CD14-positive monocyte (primary cell): ENCODE measurements around the gene PPP1R1B. TPM values are rescaled to one million over a fixed set of nuclear protein-coding genes. Genes with fewer than 3 reads are reported as not detected.
"Not testable (repeated sequence)": the region's sequence is repeated elsewhere in the genome, so short reads cannot be mapped to it uniquely, and the experiment has no call there.

Source experiments
- DNase-seq, 3 donors: peaks; one replicate each; pipeline ENCODE4 v3.0.0-alpha.2; 2011 to 2022
- H2AFZ ChIP-seq: 2 replicates; pipeline ENCODE4 v1.6.0; 2012; ENCODE audit warnings: mild to moderate bottlenecking, low read depth, low read length, inconsistent platforms; ENCODE audit not compliant: insufficient read depth, poor library complexity, severe bottlenecking
- H3K27ac ChIP-seq, 2 donors: 1 replicate in 1 of 2; 2 replicates in 1 of 2; pipeline ENCODE4 v1.5.1; 2012 to 2013; ENCODE audit warnings: low read length in 2 of 2, control low read depth in 1 of 2, inconsistent platforms in 1 of 2, low read depth in 1 of 2, mild to moderate bottlenecking in 1 of 2
- H3K27me3 ChIP-seq, 2 donors: one replicate each; pipeline versions ENCODE4 v1.6.0 to v1.6.1; 2011 to 2013; ENCODE audit warnings: low read length in 2 of 2; ENCODE audit not compliant: control insufficient read depth in 2 of 2, insufficient read depth in 2 of 2
- H3K36me3 ChIP-seq, 2 donors: replicated peaks in 1 of 2; 1 replicate in 1 of 2; 2 replicates in 1 of 2; pipeline versions ENCODE4 v1.5.1 to v1.6.1; 2012 to 2013; ENCODE audit warnings: low read length in 2 of 2, control low read depth in 1 of 2, inconsistent platforms in 1 of 2, mild to moderate bottlenecking in 1 of 2; ENCODE audit not compliant: insufficient read depth in 2 of 2, control insufficient read depth in 1 of 2
- H3K4me1 ChIP-seq, 2 donors: 1 replicate in 1 of 2; 2 replicates in 1 of 2; pipeline versions ENCODE4 v1.5.1 to v1.6.1; 2012 to 2013; ENCODE audit warnings: low read length in 2 of 2, control low read depth in 1 of 2, inconsistent platforms in 1 of 2, mild to moderate bottlenecking in 1 of 2, moderate library complexity in 1 of 2; ENCODE audit not compliant: insufficient read depth in 2 of 2, control insufficient read depth in 1 of 2
- H3K4me2 ChIP-seq: replicated peaks from 2 replicates; pipeline ENCODE3; 2012; ENCODE audit warnings: low read length, moderate library complexity, mild to moderate bottlenecking; ENCODE audit not compliant: poor library complexity, severe bottlenecking; ENCODE audit errors: extremely low read depth
- H3K4me3 ChIP-seq, 3 experiments: fragments of 200-600 bp in 1 of 3; sonication (generic) in 1 of 3; replicated peaks in 1 of 3; 1 replicate in 2 of 3; 2 replicates in 1 of 3; pipeline ENCODE4 v1.5.1; 2011 to 2013; ENCODE audit warnings: low read length in 3 of 3, mild to moderate bottlenecking in 3 of 3, control low read depth in 2 of 3, low read depth in 2 of 3, inconsistent platforms in 1 of 3, moderate library complexity in 1 of 3
- H3K79me2 ChIP-seq: 2 replicates; pipeline ENCODE4 v1.6.0; 2012; ENCODE audit warnings: mild to moderate bottlenecking, control low read depth, inconsistent platforms, low read length, moderate library complexity; ENCODE audit not compliant: insufficient read depth
- H3K9ac ChIP-seq: 2 replicates; pipeline ENCODE4 v1.6.0; 2017; ENCODE audit warnings: low read length, mild to moderate bottlenecking; ENCODE audit not compliant: insufficient read depth, poor library complexity, severe bottlenecking
- H3K9me3 ChIP-seq, 2 donors: replicated peaks in 1 of 2; 1 replicate in 1 of 2; 2 replicates in 1 of 2; pipeline versions ENCODE4 v1.5.1 to v1.6.1; 2012 to 2013; ENCODE audit warnings: low read length in 2 of 2, control low read depth in 1 of 2; ENCODE audit not compliant: control insufficient read depth in 1 of 2, insufficient read depth in 1 of 2
- H4K20me1 ChIP-seq: 2 replicates; pipeline ENCODE4 v1.6.0; 2012; ENCODE audit warnings: mild to moderate bottlenecking, low read length, control low read depth, moderate library complexity; ENCODE audit not compliant: insufficient read depth
- H3K27ac Mint-ChIP-seq, 7 donors: one replicate each; pipeline ENCODE4 v1.8.0; 2020; ENCODE audit warnings: mild to moderate bottlenecking in 7 of 7, mixed read lengths in 7 of 7, moderate library complexity in 6 of 7, inconsistent platforms in 2 of 7
- H3K27me3 Mint-ChIP-seq, 3 donors: one replicate each; pipeline ENCODE4 v1.8.0; 2021 to 2022; ENCODE audit warnings: low read depth in 3 of 3, mild to moderate bottlenecking in 3 of 3, mixed read lengths in 3 of 3, moderate library complexity in 3 of 3, inconsistent platforms in 1 of 3
- H3K36me3 Mint-ChIP-seq, 2 donors: one replicate each; pipeline ENCODE4 v1.8.0; 2020; ENCODE audit warnings: mixed read lengths in 2 of 2, inconsistent platforms in 1 of 2, mild to moderate bottlenecking in 1 of 2
- H3K4me1 Mint-ChIP-seq: one replicate; pipeline ENCODE4 v1.8.0; 2020; ENCODE audit warnings: mild to moderate bottlenecking, mixed read lengths
- H3K4me3 Mint-ChIP-seq, 2 donors: one replicate each; pipeline ENCODE4 v1.8.0; 2020; ENCODE audit warnings: mild to moderate bottlenecking in 2 of 2, mixed read lengths in 2 of 2, moderate library complexity in 1 of 2
- H3K9me3 Mint-ChIP-seq, 7 donors: one replicate each; pipeline ENCODE4 v1.8.0; 2020 to 2022; ENCODE audit warnings: mixed read lengths in 7 of 7, mild to moderate bottlenecking in 6 of 7, moderate library complexity in 6 of 7, inconsistent platforms in 2 of 7
- CTCF ChIP-seq: fragments of 200-600 bp; IDR thresholded peaks from one replicate; pipeline ENCODE4 v1.8.0; 2022; ENCODE audit warnings: antibody characterized with exemption, mild to moderate bottlenecking
- WGBS: methylation state at CpG from one replicate; pipeline ENCODE4 v1.1.5; 2013; ENCODE audit warnings: missing lambda C conversion rate; ENCODE audit not compliant: insufficient coverage; 5-methylcytosine and 5-hydroxymethylcytosine counted together
- intact Hi-C, 2 donors: fragments of 100-400 bp; cut with micrococcal nuclease; formaldehyde crosslinking; loops; one replicate each; pipeline versions ENCODE4 v1.15.0 to v1.15.1; 2023
- polyA plus RNA-seq, 3 donors: library from polyadenylated mRNA; depleted of rRNA in 1 of 3; unstranded in 2 of 3; stranded (reverse) in 1 of 3; fragments of 300-500 nt in 2 of 3; fragments of >200 nt in 1 of 3; fragmentation: Illumina TruSeq in 2 of 3; gene quantifications; 1 replicate in 2 of 3; 2 replicates in 1 of 3; pipeline ENCODE4 v1.2.3, GENCODE V29; 2012 to 2021

The PPP1R1B gene
- polyA plus RNA-seq, 3 donors: 0.05 TPM; not detected in 2

- Histone ChIP-seq H3K9me3 (no peaks in the 10 kb centered on the region), H3K79me2 (no peaks in the 10 kb centered on the region), H3K4me1 (no peaks in the 10 kb centered on the region), H2AFZ (no peak overlapping the region), H3K36me3 (no peaks in the 10 kb centered on the region), H3K27me3 (peaks cover 0 to 5% of the 10 kb centered on the region in 2 donors), H3K27ac (no peak overlapping the region), H3K4me2 (no peak overlapping the region), H3K4me3 (no peak overlapping the region), H4K20me1 (no peaks in the 10 kb centered on the region), H3K9ac (no peak overlapping the region)
- DNase-seq: no peak
- WGBS: 67% methylated on average over 1 of the region's 2 CpGs
- TF ChIP-seq CTCF: no peak
- no peak overlapping the region for H3K27ac Mint-ChIP-seq
- H3K4me1 Mint-ChIP-seq: no peaks in the 10 kb centered on the region
- peak overlapping the region in 1 of 2 donors; percentile 43 for H3K4me3 Mint-ChIP-seq
- intact Hi-C loops: no loop called here
- peaks cover 0 to 4% (median 0%) of the 10 kb centered on the region in 7 donors for H3K9me3 Mint-ChIP-seq
- no peaks in the 10 kb centered on the region for H3K36me3 Mint-ChIP-seq
- peaks cover 10 to 13% (median 13%) of the 10 kb centered on the region in 3 donors for H3K27me3 Mint-ChIP-seq
Measured at GRCh38 chr17:39582658-39583057, 44.1 kb upstream of the PPP1R1B start.

- H3K4me3 Mint-ChIP-seq, H4K20me1 ChIP-seq, H3K36me3 Mint-ChIP-seq, H3K27ac Mint-ChIP-seq, H3K9me3 ChIP-seq, intact Hi-C loops, H3K9ac ChIP-seq, H3K4me2 ChIP-seq, H3K9me3 Mint-ChIP-seq, H3K4me3 ChIP-seq, H3K27ac ChIP-seq, H3K36me3 ChIP-seq, H3K4me1 Mint-ChIP-seq, H2AFZ ChIP-seq, DNase-seq, H3K4me1 ChIP-seq, H3K79me2 ChIP-seq: not testable (repeated sequence)
- H3K27me3 ChIP-seq: peaks cover 9 to 28% of the 10 kb centered on the region in 2 donors
- 60% methylated on average over 1 of the region's 2 CpGs for WGBS
- H3K27me3 Mint-ChIP-seq: peaks cover 40 to 54% (median 44%) of the 10 kb centered on the region in 3 donors
Measured at GRCh38 chr17:39590180-39590579, 36.6 kb upstream of the PPP1R1B start.
